IMR-90 (cell line): ENCODE results near the gene CCDC69. TPM values are rescaled to one million over a fixed set of nuclear protein-coding genes. Genes with fewer than 3 reads are reported as not detected.
A peak's percentile ranks its signal among the peaks of the same experiment; 100 is the strongest.

Experiments used
- ATAC-seq: fragments of 200-7000 bp; cut with Tn5 transposase; 2 replicates; pipeline ENCODE4 v1.9.1; 2020; ENCODE audit warnings: low read depth, mild to moderate bottlenecking, moderate library complexity
- BruUV-seq: library from RNA; stranded (reverse); fragments of 400-500 nt; replicated peaks from 2 replicates; lab custom pipeline; 2021; lab: Mats Ljungman, UMichigan
- CTCF ChIA-PET: fragments of 300-600 bp; formaldehyde crosslinking; extraction: SDS; loops from one replicate; lab custom pipeline; 2021; ENCODE audit warnings: antibody characterized with exemption; lab: Yijun Ruan, JAX
- POLR2A ChIA-PET: fragments of 300-600 bp; sonication (Branson Sonifier 250); formaldehyde crosslinking; loops from one replicate; lab custom pipeline; 2022; ENCODE audit warnings: antibody characterized with exemption; ENCODE audit not compliant: unreplicated experiment; lab: Charles Lee
- DNase-seq: peaks from one replicate; pipeline ENCODE4 v3.0.0; 2013
- H2AFZ ChIP-seq: replicated peaks from 2 replicates; pipeline ENCODE3; 2013; ENCODE audit warnings: low read length, mild to moderate bottlenecking; ENCODE audit not compliant: poor library complexity
- H2AK5ac ChIP-seq: 2 replicates; pipeline ENCODE4 v1.6.1; 2013; ENCODE audit warnings: low read depth, low read length, inconsistent platforms
- H2AK9ac ChIP-seq: replicated peaks from 2 replicates; pipeline ENCODE3; 2013; ENCODE audit warnings: mild to moderate bottlenecking, low read depth, low read length, moderate library complexity; ENCODE audit not compliant: poor library complexity
- H2BK120ac ChIP-seq: 2 replicates; pipeline ENCODE4 v1.6.1; 2013; ENCODE audit warnings: low read depth, low read length, inconsistent platforms
- H2BK15ac ChIP-seq: 3 replicates; pipeline ENCODE4 v1.6.1; 2013; ENCODE audit warnings: low read depth, low read length, inconsistent platforms
- H2BK20ac ChIP-seq: 2 replicates; pipeline ENCODE4 v1.6.1; 2013; ENCODE audit warnings: low read depth, mild to moderate bottlenecking, inconsistent platforms, low read length, moderate library complexity
- H2BK5ac ChIP-seq: 2 replicates; pipeline ENCODE4 v1.6.1; 2013; ENCODE audit warnings: mild to moderate bottlenecking, low read depth, low read length, inconsistent platforms; ENCODE audit not compliant: poor library complexity, severe bottlenecking
- H3K14ac ChIP-seq: replicated peaks from 2 replicates; pipeline ENCODE4 v1.6.1; 2013; ENCODE audit warnings: low read depth, low read length, inconsistent platforms
- H3K18ac ChIP-seq: 2 replicates; pipeline ENCODE4 v1.6.1; 2013; ENCODE audit warnings: low read depth, low read length, control low read depth
- H3K23ac ChIP-seq: 2 replicates; pipeline ENCODE4 v1.6.1; 2013; ENCODE audit warnings: low read depth, low read length, inconsistent platforms
- H3K27ac ChIP-seq: 2 replicates; pipeline ENCODE4 v1.5.1; 2013; ENCODE audit warnings: mild to moderate bottlenecking, control low read depth, low read length; ENCODE audit not compliant: insufficient read depth
- H3K27me3 ChIP-seq: 2 replicates; pipeline ENCODE4 v1.6.1; 2013; ENCODE audit warnings: low read length; ENCODE audit not compliant: control insufficient read depth, insufficient read depth
- H3K36me3 ChIP-seq: 2 replicates; pipeline ENCODE4 v1.6.1; 2013; ENCODE audit warnings: low read length, mixed read lengths; ENCODE audit not compliant: control insufficient read depth, insufficient read depth
- H3K4ac ChIP-seq: 2 replicates; pipeline ENCODE4 v1.6.1; 2013; ENCODE audit warnings: low read depth, low read length, inconsistent platforms
- H3K4me1 ChIP-seq: 2 replicates; pipeline ENCODE4 v1.6.1; 2013; ENCODE audit warnings: low read length, mixed read lengths; ENCODE audit not compliant: control insufficient read depth, insufficient read depth
- H3K4me2 ChIP-seq: 2 replicates; pipeline ENCODE4 v1.6.1; 2013; ENCODE audit warnings: low read depth, mild to moderate bottlenecking, control low read depth, low read length, moderate library complexity
- H3K4me3 ChIP-seq: 2 replicates; pipeline ENCODE4 v1.5.1; 2013; ENCODE audit warnings: low read depth, mild to moderate bottlenecking, control low read depth, low read length, moderate library complexity; ENCODE audit not compliant: insufficient read depth
- H3K56ac ChIP-seq: 2 replicates; pipeline ENCODE4 v1.6.1; 2013; ENCODE audit warnings: low read length, inconsistent platforms; ENCODE audit not compliant: insufficient read depth; ENCODE audit errors: extremely low read depth
- H3K79me1 ChIP-seq, 2 experiments: 2 replicates each; pipeline ENCODE4 v1.6.1; 2013; ENCODE audit warnings: low read length in 2 of 2, inconsistent platforms in 1 of 2, low read depth in 1 of 2
- H3K9ac ChIP-seq: 2 replicates; pipeline ENCODE4 v1.6.1; 2013; ENCODE audit warnings: low read depth, low read length, control low read depth
- H3K9me1 ChIP-seq: 2 replicates; pipeline ENCODE4 v1.6.1; 2013; ENCODE audit warnings: low read length, inconsistent platforms; ENCODE audit not compliant: insufficient read depth
- H3K9me3 ChIP-seq: 2 replicates; pipeline ENCODE4 v1.6.1; 2013; ENCODE audit warnings: low read length; ENCODE audit not compliant: control insufficient read depth, insufficient read depth
- H4K20me1 ChIP-seq: 2 replicates; pipeline ENCODE4 v1.6.1; 2013; ENCODE audit warnings: low read length, inconsistent platforms; ENCODE audit not compliant: insufficient read depth
- H4K5ac ChIP-seq: 2 replicates; pipeline ENCODE4 v1.6.1; 2013; ENCODE audit warnings: mild to moderate bottlenecking, low read depth, low read length, control low read depth
- H4K8ac ChIP-seq, 2 experiments: 2 replicates each; pipeline ENCODE4 v1.6.1; 2013; ENCODE audit warnings: low read depth in 2 of 2, low read length in 2 of 2, control low read depth in 1 of 2, inconsistent platforms in 1 of 2
- H4K91ac ChIP-seq: 2 replicates; pipeline ENCODE4 v1.6.1; 2013; ENCODE audit warnings: low read depth, low read length, inconsistent platforms; ENCODE audit not compliant: insufficient read depth
- BHLHE40 ChIP-seq: fragments of 150-350 bp; IDR thresholded peaks from 2 replicates; pipeline ENCODE4 v1.6.1; 2016; ENCODE audit warnings: mild to moderate bottlenecking, low read depth, low read length
- CEBPB ChIP-seq: IDR thresholded peaks from 2 replicates; pipeline ENCODE4 v1.6.1; 2012; ENCODE audit warnings: low read depth, low read length, improper control_type of control experiment
- CTCF ChIP-seq: conservative IDR thresholded peaks from 2 replicates; pipeline ENCODE4 v1.5.1; 2012; ENCODE audit warnings: mild to moderate bottlenecking, low read depth, low read length, improper control_type of control experiment
- FOS ChIP-seq: fragments of 150-350 bp; IDR thresholded peaks from 2 replicates; pipeline ENCODE4 v1.6.1; 2016; ENCODE audit warnings: low read depth, low read length
- MAFK ChIP-seq: IDR thresholded peaks from 2 replicates; pipeline ENCODE4 v1.6.1; 2012; ENCODE audit warnings: low read depth, low read length, improper control_type of control experiment
- MAZ ChIP-seq: IDR thresholded peaks from 2 replicates; pipeline ENCODE4 v1.6.1; 2012; ENCODE audit warnings: low read depth, mild to moderate bottlenecking, low read length, improper control_type of control experiment, moderate library complexity, borderline replicate concordance
- MXI1 ChIP-seq: IDR thresholded peaks from 2 replicates; pipeline ENCODE4 v1.6.1; 2012; ENCODE audit warnings: low read depth, mild to moderate bottlenecking, low read length, moderate library complexity, borderline replicate concordance
- NFE2L2 ChIP-seq: fragments of 150-350 bp; IDR thresholded peaks from 2 replicates; pipeline ENCODE4 v1.6.1; 2016; ENCODE audit warnings: low read depth, mild to moderate bottlenecking, low read length
- POLR2A ChIP-seq: IDR thresholded peaks from 2 replicates; pipeline ENCODE4 v1.6.1; 2012; ENCODE audit warnings: mild to moderate bottlenecking, low read depth, low read length
- RAD21 ChIP-seq: IDR thresholded peaks from 2 replicates; pipeline ENCODE4 v1.6.1; 2012; ENCODE audit warnings: low read length, improper control_type of control experiment
- RFX5 ChIP-seq: IDR thresholded peaks from 2 replicates; pipeline ENCODE4 v1.8.0; 2012; ENCODE audit warnings: low read depth, mild to moderate bottlenecking, low read length, moderate library complexity
- SMC3 ChIP-seq: fragments of 150-350 bp; IDR thresholded peaks from 2 replicates; pipeline ENCODE4 v1.6.1; 2016; ENCODE audit warnings: low read depth, mild to moderate bottlenecking, antibody characterized with exemption, low read length, moderate library complexity
- USF2 ChIP-seq: fragments of 150-350 bp; IDR thresholded peaks from 2 replicates; pipeline ENCODE4 v1.6.1; 2017; ENCODE audit warnings: mild to moderate bottlenecking, antibody characterized with exemption, low read length, low read depth
- WGBS, 2 experiments: methylation state at CpG; one replicate each; pipeline versions ENCODE4 v1.1.5 to v1.1.7; 2013; ENCODE audit warnings: missing lambda C conversion rate in 2 of 2; ENCODE audit not compliant: insufficient read length in 1 of 2; ENCODE audit errors: extremely low coverage in 2 of 2; 5-methylcytosine and 5-hydroxymethylcytosine counted together
- dilution Hi-C: fragments of 300-500 bp; cut with HindIII; formaldehyde crosslinking; loops from one replicate; pipeline ENCODE4 v1.14.3; 2018; ENCODE audit warnings: low sequenced_read_pairs; ENCODE audit not compliant: unreplicated experiment
- in situ Hi-C: fragments of 300-500 bp; cut with MboI; formaldehyde crosslinking; loops from 3 replicates; pipeline ENCODE4 v1.14.3; 2019; ENCODE audit warnings: low sequenced_read_pairs, inconsistent platforms, mixed read lengths
- intact Hi-C: fragments of 100-400 bp; cut with micrococcal nuclease; formaldehyde crosslinking; loops from 2 replicates; pipeline ENCODE4 v1.10.0; 2022
- polyA plus RNA-seq, 3 experiments: library from polyadenylated mRNA; depleted of rRNA; stranded (reverse); fragments of >200 nt; gene quantifications; 2 replicates each; pipeline ENCODE4 v1.2.3, GENCODE V29; 2012; ENCODE audit warnings: low replicate concordance in 1 of 3
- total RNA-seq: library from RNA; depleted of rRNA; stranded (reverse); fragments of >200 nt; gene quantifications from 2 replicates; pipeline ENCODE4 v1.2.3, GENCODE V29; 2012
- TF ChIP-seq, protein P1 (sequence below): fragments of 150-350 bp; IDR thresholded peaks from 2 replicates; pipeline ENCODE4 v1.6.1; 2016; ENCODE audit warnings: low read depth, mild to moderate bottlenecking, low read length, moderate library complexity, borderline replicate concordance

The CCDC69 gene
- total and polyA plus RNA-seq, 2 of the 4 experiments (the other 2 are of a cell fraction), result 0.36 to 0.48 TPM

DNA sequence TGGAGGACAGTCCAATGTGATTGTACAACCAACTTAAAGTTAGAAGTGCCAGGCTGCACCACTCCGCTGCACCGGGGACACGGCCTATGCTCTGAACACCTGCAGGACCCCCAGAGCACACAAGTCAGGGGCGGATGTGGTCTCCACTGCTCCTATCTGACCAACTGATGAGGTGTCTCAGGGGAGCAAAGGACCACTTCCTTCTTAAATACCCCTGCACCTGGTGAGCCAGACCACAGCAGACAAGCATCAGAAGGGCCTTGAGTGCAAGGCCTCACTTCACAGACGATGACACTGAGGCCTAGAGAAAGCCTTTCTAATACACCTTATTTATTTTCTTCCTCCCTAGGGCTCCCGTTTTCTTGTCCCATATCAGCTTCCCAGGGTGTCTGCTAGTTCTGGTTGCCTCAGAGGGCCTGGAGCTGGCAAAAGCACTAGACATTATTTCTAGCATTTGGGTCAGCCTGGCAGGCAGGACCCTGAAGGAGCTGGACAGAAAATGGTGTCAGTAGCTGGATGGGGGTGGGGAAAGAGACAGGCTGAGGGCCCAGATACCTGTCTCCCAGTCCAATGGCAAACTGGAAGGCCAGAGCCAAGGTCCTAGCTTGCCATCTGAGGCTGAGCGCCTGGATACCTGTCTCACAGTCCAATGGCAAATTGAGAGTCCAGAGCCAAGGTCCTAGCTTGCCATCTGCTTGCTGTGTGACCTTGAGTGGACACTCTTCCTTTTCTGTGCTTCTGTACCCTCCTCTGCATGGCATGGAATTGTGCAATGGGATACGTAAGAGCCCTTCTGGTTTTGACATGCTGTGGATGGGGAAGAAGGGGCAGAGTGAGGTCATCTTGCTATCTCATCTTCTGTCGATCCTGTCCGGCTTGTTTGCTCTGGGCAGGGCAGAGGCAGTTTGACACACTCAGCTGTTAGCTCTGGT, 9.0 kb downstream of the CCDC69 start:
- Histone ChIP-seq H3K9me3 (no peaks in the 10 kb centered on the region), H4K20me1 (no peaks in the 10 kb centered on the region), H3K56ac (no peak overlapping the region), H2BK120ac (no peak overlapping the region), H3K9ac (no peak overlapping the region), H2BK5ac (no peak overlapping the region), H4K8ac (no peak overlapping the region), H2AK5ac (no peak overlapping the region), H3K36me3 (no peaks in the 10 kb centered on the region), H3K14ac (no peak overlapping the region), H2AK9ac (peak overlapping the region; percentile 45), H4K91ac (no peak overlapping the region), H2AFZ (no peak overlapping the region), H3K23ac (no peak overlapping the region), H3K4ac (no peak overlapping the region), H4K5ac (no peak overlapping the region), H3K4me2 (no peak overlapping the region), H3K4me3 (no peak overlapping the region), H3K9me1 (0 out of 2 replicates have a peak, but pooled peaks cover 3% of the 10 kb centered on the region), H2BK15ac (no peak overlapping the region), H3K27ac (no peak overlapping the region), H3K18ac (no peak overlapping the region), H3K27me3 (peaks cover 3% of the 10 kb centered on the region), H3K79me1 (no peaks in the 10 kb centered on the region), H2BK20ac (no peak overlapping the region), H3K4me1 (no peaks in the 10 kb centered on the region)
- ChIA-PET CTCF (interaction anchor here (0.6 to 1.2 kb wide), 3 partner anchors 9 to 331 kb away, joined by 3 to 8 read pairs (median 5); partner anchors contain the start of gene CCDC69), POLR2A (no interaction called here)
- in situ Hi-C loops (no loop called here), intact Hi-C loops (no loop called here), dilution Hi-C loops (no loop called here)
- TF ChIP-seq CEBPB, result no peak
- no peak for TF ChIP-seq NFE2L2
- TF ChIP-seq FOS, result no peak
- no peak for TF ChIP-seq RFX5
- no peak for TF ChIP-seq POLR2A
- TF ChIP-seq MAZ, result no peak
- TF ChIP-seq SMC3, result no peak
- TF ChIP-seq CTCF, result no peak
- no peak for TF ChIP-seq BHLHE40
- no peak for TF ChIP-seq RAD21
- no peak for TF ChIP-seq MXI1
- TF ChIP-seq, protein P1, sequence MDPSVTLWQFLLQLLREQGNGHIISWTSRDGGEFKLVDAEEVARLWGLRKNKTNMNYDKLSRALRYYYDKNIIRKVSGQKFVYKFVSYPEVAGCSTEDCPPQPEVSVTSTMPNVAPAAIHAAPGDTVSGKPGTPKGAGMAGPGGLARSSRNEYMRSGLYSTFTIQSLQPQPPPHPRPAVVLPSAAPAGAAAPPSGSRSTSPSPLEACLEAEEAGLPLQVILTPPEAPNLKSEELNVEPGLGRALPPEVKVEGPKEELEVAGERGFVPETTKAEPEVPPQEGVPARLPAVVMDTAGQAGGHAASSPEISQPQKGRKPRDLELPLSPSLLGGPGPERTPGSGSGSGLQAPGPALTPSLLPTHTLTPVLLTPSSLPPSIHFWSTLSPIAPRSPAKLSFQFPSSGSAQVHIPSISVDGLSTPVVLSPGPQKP, result no peak
- no peak for TF ChIP-seq MAFK
- no peak for TF ChIP-seq USF2
- no TSS peak for BruUV-seq
- WGBS, 2 experiments, result 71% methylated on average over 3 of the region's 10 CpGs; no CpG with 5 or more reads in 1 of the 2 experiments
- ATAC-seq (no peak), DNase-seq (no peak)
